GM12892 (cell line): ENCODE data around the gene GID8.

Experiments used
- POLR2A ChIP-seq: IDR thresholded peaks from 2 replicates; pipeline ENCODE4 v1.6.1; 2011; ENCODE audit warnings: low read depth, low read length, control low read depth
- POLR2AphosphoS5 ChIP-seq: IDR thresholded peaks from 2 replicates; pipeline ENCODE4 v1.6.1; 2011; ENCODE audit warnings: low read depth, low read length, control low read depth

DNA sequence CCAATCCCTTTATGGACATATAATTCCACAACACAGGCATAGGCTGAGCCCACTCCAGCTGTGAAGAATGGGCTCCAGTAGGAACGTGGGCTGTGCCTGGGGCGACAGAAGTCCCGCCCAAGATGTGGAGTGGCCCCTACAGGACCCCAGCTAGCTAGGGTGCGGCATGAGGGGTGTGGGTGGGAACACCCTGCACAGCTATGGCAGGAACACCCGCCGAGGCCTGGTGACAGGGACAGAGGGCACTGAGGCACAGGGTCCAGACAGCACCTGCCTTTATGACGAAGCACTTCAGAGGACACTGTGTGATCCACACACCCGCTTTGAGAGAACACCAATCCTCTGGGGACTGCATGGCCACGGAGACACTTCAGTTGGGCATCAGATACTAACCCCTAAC, 48.1 kb upstream of the GID8 start:
- TF ChIP-seq POLR2AphosphoS5 = no peak
- TF ChIP-seq POLR2A = no peak
